Panc1 (cell line): ENCODE data around the gene BNIP3.

Source experiments
- POLR2AphosphoS5 ChIP-seq: IDR thresholded peaks from 2 replicates; pipeline ENCODE4 v1.6.1; 2012; ENCODE audit warnings: mild to moderate bottlenecking, low read depth, low read length, moderate library complexity
- SIN3A ChIP-seq: IDR thresholded peaks from 2 replicates; pipeline ENCODE4 v1.6.1; 2012; ENCODE audit warnings: low read depth, mild to moderate bottlenecking, low read length, moderate library complexity, borderline replicate concordance; ENCODE audit not compliant: insufficient read depth
- TF ChIP-seq, protein P1 (sequence below): fragments of 450-650 bp; IDR thresholded peaks from 2 replicates; pipeline ENCODE4 v1.5.1; 2017; ENCODE audit warnings: mild to moderate bottlenecking
- TF ChIP-seq, protein P2 (sequence below), 2 experiments: IDR thresholded peaks; 2 replicates each; pipeline ENCODE4 v1.6.1; 2011 to 2012; ENCODE audit warnings: low read depth in 2 of 2, control low read depth in 1 of 2, low read length in 1 of 2, mild to moderate bottlenecking in 1 of 2, moderate library complexity in 1 of 2; ENCODE audit not compliant: insufficient read depth in 1 of 2

- TF ChIP-seq, protein P1, sequence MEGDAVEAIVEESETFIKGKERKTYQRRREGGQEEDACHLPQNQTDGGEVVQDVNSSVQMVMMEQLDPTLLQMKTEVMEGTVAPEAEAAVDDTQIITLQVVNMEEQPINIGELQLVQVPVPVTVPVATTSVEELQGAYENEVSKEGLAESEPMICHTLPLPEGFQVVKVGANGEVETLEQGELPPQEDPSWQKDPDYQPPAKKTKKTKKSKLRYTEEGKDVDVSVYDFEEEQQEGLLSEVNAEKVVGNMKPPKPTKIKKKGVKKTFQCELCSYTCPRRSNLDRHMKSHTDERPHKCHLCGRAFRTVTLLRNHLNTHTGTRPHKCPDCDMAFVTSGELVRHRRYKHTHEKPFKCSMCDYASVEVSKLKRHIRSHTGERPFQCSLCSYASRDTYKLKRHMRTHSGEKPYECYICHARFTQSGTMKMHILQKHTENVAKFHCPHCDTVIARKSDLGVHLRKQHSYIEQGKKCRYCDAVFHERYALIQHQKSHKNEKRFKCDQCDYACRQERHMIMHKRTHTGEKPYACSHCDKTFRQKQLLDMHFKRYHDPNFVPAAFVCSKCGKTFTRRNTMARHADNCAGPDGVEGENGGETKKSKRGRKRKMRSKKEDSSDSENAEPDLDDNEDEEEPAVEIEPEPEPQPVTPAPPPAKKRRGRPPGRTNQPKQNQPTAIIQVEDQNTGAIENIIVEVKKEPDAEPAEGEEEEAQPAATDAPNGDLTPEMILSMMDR, result no peak
- TF ChIP-seq POLR2AphosphoS5 (no peak), SIN3A (no peak)
- TF ChIP-seq, protein P2, sequence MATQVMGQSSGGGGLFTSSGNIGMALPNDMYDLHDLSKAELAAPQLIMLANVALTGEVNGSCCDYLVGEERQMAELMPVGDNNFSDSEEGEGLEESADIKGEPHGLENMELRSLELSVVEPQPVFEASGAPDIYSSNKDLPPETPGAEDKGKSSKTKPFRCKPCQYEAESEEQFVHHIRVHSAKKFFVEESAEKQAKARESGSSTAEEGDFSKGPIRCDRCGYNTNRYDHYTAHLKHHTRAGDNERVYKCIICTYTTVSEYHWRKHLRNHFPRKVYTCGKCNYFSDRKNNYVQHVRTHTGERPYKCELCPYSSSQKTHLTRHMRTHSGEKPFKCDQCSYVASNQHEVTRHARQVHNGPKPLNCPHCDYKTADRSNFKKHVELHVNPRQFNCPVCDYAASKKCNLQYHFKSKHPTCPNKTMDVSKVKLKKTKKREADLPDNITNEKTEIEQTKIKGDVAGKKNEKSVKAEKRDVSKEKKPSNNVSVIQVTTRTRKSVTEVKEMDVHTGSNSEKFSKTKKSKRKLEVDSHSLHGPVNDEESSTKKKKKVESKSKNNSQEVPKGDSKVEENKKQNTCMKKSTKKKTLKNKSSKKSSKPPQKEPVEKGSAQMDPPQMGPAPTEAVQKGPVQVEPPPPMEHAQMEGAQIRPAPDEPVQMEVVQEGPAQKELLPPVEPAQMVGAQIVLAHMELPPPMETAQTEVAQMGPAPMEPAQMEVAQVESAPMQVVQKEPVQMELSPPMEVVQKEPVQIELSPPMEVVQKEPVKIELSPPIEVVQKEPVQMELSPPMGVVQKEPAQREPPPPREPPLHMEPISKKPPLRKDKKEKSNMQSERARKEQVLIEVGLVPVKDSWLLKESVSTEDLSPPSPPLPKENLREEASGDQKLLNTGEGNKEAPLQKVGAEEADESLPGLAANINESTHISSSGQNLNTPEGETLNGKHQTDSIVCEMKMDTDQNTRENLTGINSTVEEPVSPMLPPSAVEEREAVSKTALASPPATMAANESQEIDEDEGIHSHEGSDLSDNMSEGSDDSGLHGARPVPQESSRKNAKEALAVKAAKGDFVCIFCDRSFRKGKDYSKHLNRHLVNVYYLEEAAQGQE (IDR thresholded peaks at IDR 0.05; ENCODE audit: insufficient read depth in 1 of 2, low read depth in 2 of 2, low read length in 1 of 2), result no peak
These were observed 2.1 kb upstream of the BNIP3 start for GRCh38 chr10:131983780-131984179.
